Transverse colon (tissue), 4 donors: ENCODE measurements around the gene ARHGAP22.

Source experiments
- POLR2AphosphoS5 ChIP-seq, 3 donors: sonication (generic); formaldehyde crosslinking; IDR thresholded peaks; one replicate each; pipeline ENCODE4 v1.6.1; 2016; ENCODE audit warnings: antibody characterized with exemption in 3 of 3
- TF ChIP-seq, protein P1 (sequence below), 5 experiments: fragments of 200-600 bp in 3 of 5; fragments of 450-650 bp in 2 of 5; sonication (generic) in 3 of 5; IDR thresholded peaks; 1 replicate in 2 of 5; 2 replicates in 3 of 5; pipeline ENCODE4 v1.5.1; 2016 to 2017; ENCODE audit warnings: antibody characterized with exemption in 5 of 5, inconsistent platforms in 3 of 5, mild to moderate bottlenecking in 2 of 5, moderate library complexity in 1 of 5

DNA sequence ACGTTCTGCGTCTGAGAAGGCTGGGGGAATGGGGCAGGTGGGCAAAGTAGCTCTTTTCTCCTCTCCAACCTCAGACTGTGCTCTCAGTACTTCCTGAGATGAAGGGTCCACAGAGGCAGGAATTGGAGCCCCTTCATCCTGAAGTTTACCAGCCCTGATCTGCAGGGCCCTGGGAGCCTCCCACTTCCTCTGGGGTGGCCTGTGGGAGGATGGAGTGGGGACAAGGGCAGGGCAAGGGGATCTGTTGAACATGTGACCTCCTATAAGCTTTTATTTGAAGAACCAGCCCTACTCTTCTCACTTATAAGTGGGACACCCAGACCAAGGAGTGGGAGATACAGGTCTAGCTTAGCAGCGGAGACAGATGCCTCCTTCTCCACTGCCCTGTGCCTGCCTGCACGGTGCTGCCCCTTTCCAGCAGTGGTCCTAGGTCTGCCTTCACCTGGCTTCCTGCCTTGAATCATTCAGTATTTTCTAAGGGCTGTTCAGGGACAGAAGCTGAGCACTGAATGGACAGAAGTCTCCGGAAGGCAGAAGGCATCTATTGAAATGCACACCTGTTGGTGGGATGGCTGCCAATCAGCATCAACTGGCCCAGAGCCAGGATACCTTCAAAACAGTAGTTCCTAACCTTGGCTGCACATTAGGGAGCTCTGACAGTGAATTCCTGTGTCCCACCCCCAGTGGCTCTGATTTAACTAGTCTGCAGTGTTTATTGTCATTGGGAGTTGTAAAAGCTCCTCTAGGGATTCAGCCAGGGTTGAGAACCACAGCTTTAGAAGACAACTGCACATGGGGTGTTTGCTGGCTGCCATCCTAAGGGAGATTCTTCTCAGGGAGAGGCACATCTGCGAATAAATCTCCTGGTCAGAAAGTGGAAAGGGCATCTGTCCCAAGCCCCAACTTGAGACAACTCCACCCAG is 2.7 kb upstream of the ARHGAP22 start:
- TF ChIP-seq, protein P1, sequence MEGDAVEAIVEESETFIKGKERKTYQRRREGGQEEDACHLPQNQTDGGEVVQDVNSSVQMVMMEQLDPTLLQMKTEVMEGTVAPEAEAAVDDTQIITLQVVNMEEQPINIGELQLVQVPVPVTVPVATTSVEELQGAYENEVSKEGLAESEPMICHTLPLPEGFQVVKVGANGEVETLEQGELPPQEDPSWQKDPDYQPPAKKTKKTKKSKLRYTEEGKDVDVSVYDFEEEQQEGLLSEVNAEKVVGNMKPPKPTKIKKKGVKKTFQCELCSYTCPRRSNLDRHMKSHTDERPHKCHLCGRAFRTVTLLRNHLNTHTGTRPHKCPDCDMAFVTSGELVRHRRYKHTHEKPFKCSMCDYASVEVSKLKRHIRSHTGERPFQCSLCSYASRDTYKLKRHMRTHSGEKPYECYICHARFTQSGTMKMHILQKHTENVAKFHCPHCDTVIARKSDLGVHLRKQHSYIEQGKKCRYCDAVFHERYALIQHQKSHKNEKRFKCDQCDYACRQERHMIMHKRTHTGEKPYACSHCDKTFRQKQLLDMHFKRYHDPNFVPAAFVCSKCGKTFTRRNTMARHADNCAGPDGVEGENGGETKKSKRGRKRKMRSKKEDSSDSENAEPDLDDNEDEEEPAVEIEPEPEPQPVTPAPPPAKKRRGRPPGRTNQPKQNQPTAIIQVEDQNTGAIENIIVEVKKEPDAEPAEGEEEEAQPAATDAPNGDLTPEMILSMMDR (IDR thresholded peaks at IDR 0.05): no peak
- TF ChIP-seq POLR2AphosphoS5 (IDR thresholded peaks at IDR 0.05): no peak
